Hypothalamus (tissue), 51 donors: Measurements from ENCODE around the gene FAM3A.
"Not testable (repeated sequence)": the region's sequence is repeated elsewhere in the genome, so short reads cannot be mapped to it uniquely, and the experiment has no call there.

Source experiments
- DNase-seq, 51 donors: peaks; one replicate each; lab custom pipeline; 2025; lab: John Stamatoyannopoulos, UW

FAM3A gene

DNA sequence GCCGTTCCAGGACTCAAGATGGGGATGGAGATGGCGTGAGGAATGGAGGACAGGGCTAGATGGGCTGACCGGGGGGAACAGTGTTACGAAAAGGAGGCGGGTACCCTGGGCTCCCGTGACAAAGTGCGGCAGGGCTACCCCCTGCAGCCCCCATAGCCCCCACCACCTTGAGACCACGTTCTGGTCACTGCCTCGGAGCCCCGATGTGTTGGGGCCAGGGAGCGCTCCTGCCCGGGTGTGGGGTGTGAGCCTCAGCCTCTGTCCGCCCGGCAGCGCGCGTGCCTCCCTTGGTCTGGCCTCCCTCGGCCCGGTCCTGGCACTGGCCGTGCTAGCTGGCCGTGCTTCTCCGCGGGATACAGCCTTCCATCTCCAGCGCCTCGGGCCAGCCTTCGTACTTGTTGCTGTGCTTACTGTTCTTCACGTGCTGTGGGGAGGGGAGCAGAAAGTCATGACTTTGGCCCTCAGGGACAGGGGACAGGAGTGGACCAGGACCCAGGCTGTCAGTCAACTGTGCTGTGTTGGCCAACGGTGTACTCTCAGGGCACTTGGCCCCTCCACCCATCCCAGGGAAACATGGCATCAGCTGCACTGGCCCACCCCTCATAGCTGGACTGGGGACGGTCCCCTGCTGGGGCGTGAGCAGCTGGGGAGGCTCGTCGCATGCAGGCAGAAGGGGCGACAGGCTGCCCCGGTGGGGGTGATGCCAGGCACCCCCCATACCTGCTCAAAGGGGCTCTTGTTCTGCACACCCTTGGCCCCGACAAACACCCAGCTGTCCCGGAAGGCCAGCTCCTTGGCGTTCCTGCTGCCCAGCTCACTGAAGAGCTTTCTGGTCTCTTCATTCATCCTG lies 9.3 kb downstream of the FAM3A start:
- DNase-seq, result peak in 2 of 51 donors; percentile 2 to 5

GRCh38 chrX:154505734-154506133 lies 10.3 kb downstream of the FAM3A start:
- DNase-seq, result no peak

- no peak for DNase-seq
These were observed 13.0 kb downstream of the FAM3A start for GRCh38 chrX:154502989-154503388.

DNA sequence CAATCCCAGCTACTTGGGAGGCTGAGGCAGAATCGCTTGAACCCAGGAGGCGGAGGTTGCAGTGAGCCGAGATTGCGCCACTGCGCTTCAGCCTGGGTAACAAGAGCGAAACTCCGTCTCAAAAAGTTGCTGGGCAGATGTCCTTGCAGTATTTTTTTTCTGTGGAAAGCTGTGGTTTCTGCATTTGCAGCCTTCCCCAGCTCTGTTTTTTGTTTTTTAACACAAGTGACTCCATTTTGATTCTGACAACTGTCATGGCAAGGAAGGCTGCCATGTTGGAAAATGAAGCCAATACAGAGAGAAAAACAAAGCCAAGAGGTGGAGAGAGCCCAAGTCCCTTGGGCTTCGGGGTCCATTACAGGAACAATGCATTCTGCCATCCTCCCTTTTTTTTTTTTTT lies 13.9 kb downstream of the FAM3A start:
- DNase-seq, result no peak

- DNase-seq, result not testable (repeated sequence)
These were observed 14.6 kb downstream of the FAM3A start for GRCh38 chrX:154501423-154501822.

DNA sequence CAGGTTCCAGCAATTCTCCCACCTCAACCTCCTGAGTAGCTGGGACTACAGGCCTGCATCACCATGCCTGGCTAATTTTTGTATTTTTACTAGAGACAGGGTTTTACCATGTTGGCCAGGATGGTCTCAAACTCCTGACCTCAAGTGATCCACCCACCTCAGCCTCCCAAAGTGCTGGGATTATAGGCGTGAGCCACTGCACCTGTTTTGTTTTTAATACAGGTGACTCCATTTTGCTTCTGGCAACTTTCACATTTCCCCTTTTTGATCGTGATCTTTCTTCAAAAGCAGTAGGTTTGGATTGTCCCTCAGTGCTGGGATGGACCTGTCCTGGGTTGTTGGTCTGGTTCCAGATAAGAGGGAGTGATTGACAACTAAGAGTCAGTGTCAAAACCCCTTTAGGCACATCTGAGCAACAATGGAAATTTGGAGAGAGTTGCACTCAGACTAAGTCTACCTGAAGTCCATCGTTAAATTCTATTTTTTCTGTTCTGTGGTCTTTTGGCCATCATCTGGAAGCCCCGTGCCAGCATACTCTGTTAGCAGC lies 19.4 kb downstream of the FAM3A start:
- DNase-seq, result not testable (repeated sequence)

- DNase-seq, result no peak
These were observed 20.5 kb downstream of the FAM3A start for GRCh38 chrX:154495472-154495922.

DNA sequence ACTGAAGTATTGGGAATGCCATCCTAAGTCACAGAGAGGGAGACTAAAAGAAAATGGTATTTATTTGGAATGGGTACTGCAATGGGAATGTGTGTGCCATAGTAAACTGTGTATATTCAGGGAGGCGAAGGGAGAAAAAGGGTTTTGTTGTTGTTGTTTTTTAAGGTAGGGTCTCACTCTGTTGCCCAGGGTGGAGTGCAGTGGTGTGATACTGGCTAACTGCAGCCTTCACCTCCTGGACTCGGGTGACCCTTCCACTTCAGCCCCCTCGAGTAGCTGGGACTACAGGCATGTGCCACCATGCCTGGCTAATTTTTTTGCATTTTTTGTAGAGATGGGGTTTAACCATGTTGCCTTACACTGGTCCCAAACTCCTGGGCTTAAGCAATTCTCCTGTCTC lies 21.3 kb downstream of the FAM3A start:
- no peak for DNase-seq

DNA sequence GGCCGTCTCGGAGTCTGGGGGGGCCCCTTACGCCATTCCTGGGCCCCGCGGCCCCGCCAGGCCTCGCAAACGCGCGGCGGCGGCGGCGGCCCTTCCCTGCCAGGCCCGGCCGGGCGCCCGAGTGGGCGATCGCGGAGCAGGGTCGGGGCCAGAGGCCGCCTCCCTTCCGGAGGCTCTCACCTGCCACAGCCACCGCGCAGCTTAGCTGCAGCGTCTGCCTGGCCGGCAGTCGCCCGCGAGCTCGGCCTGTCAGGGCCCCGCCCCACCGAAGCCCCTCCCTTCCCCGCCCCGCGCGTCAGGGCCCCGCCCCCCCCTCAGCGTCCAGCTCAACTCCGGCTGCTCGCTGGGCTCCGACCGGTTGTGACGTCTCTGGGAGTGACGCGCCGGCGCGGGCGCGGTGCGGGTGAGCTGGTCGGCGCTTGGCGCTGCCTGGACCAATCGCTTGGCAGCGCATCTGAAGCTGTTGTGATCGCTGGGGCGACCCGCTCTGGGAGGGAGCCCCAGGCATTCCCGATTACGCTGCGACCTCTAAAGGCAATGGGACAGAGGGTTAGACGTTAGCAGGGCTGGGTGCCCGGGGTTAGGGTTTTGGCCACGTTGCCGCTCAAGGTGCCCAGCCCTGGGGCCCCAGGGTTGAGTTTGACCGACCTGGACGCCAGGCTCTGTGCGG lies 25.5 kb downstream of the FAM3A start, which contains the start of gene SLC10A3:
SLC10A3 (minus strand) TSS at position 216 of the 670 bp plus-strand sequence. CDS start 1,689 bp downstream, outside the sequence.
- peak; percentile 13 to 95 (median 86) for DNase-seq

GRCh38 chrX:154490021-154490413 lies 26.0 kb downstream of the FAM3A start:
- peak in 9 of 51 donors; percentile 1 to 35 (median 19) for DNase-seq

DNA sequence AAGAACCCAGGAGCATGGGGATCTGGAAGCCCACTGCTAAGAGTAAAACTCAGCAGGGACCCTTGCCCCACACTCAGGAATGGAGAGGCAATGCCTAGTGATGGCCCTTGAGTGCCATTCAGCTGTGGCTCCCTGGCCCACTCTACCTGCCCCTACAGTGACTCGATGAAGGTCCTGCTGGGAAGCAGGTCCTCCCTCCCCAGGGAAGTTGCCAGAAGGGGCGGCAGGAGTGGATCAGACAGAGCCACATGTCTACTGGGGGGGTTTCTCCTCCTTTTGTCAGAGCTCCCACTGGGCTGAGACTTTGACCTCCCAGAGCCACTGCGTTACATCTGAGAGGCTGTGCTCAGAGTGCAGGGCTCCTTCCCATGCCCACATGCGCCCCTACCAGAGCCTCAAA lies 26.9 kb downstream of the FAM3A start:
- no peak for DNase-seq

GRCh38 chrX:154488336-154489075 lies 27.5 kb downstream of the FAM3A start:
- no peak for DNase-seq

DNA sequence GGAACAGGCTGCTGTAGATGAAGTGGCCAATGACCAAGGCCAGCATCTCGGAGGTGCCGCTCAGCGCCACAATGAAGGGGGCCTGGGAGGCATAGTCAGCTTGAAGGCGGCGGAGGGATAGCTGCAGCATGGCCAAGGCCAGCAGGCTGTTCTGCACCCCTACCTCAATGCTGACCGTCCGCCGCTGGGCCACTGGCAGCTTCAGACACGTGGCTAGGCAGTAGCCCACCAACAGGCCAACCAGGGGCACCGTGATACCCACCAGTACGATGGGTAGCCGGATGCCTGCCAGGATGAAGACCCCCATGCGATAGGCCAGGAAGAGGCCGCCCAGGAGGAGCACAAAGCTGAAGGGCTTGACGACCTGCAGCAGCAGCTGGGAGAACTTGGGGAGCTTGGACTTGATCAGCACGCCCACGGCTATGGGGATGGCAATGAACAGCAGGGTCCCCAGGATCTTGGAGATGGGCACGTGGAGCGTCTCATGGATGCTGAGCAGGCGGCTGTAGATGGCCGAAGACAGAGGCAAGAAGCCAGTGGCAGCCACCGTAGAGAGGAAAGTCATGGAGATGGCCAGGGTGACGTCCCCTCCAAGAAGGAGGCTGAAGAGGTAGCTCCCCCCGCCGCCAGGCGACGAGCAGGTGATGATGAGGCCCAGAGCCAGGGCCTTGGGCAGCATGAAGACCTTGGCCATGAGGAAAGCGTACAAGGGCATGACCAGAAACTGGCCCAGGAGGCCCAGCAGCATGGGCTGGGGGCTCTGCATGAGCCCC lies 28.3 kb downstream of the FAM3A start:
- DNase-seq, result no peak

GRCh38 chrX:154486396-154487207 lies 29.4 kb downstream of the FAM3A start, which contains the start of gene UBL4A:
Gene UBL4A, minus strand, starts transcription at chrX:154486615. Its CDS starts 31 bp downstream, at chrX:154486584.
- DNase-seq, result peak in 29 of 51 donors; percentile 3 to 69 (median 32)

- DNase-seq, result peak in 7 of 51 donors; percentile 5 to 28 (median 18)
These were observed 30.0 kb downstream of the FAM3A start for GRCh38 chrX:154486052-154486395.

DNA sequence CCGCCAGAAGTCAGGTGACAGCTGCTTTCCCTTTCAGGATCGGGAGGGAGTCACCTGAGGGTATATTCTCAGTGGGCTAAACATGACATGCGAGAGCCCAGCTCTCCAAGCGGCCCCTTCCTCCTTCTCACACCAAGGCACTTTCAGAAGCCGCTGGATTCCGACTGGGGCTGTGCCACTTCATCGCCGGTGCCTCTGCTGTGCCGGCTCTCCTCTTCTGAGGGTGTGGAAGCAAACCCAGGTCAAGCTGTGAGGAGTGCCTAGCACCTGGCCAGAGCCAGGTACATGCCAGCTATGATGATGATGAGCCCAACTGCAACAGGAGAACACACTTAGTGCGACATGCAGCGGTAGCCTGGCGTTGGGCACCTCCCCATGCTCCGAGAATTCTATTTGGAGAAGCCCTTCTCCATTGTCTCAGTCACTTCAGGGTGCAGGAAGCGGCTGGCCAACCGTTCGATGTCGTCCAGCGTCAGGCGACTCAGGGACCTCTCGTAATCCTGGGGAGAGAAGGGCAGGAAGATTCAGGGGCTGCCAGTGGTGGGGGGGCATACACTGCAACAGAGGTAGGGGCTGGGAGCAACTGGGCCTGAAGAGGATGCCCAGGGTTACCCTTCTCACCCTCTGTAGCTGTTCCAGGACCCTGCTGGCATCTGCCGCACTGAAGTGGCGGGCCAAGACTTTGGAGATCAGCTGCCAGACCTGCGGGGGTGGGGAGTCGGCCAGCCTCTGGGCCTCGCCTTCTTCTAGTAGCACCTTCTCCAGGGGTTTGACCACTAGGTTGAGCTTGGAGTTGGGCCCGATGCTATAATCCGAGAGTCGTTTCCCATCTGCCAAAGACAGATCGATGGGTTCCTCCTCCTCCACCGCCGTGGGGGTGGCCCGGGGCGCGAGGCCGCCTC lies 30.6 kb downstream of the FAM3A start:
- no peak for DNase-seq

GRCh38 chrX:154484255-154485149 lies 31.5 kb downstream of the FAM3A start:
- no peak for DNase-seq
